T-helper 2 cell treated with Interferon-gamma antibody and Interleukin-4, amounts not matched to agents 5 μg/mL and 100 μg/mL, for 36 hours (primary cell): ENCODE data around the gene SCD.
"Not testable (repeated sequence)": the region's sequence is repeated elsewhere in the genome, so short reads cannot be mapped to it uniquely, and the experiment has no call there.

ENCODE experiments used
- DNase-seq: peaks from one replicate; pipeline ENCODE4 v3.0.0; 2021; ENCODE audit warnings: low spot score
- H3K27ac Mint-ChIP-seq: one replicate; pipeline ENCODE4 v1.8.0; 2021; ENCODE audit warnings: mild to moderate bottlenecking, mixed read lengths
- H3K27me3 Mint-ChIP-seq: one replicate; pipeline ENCODE4 v1.8.0; 2021; ENCODE audit warnings: low read depth, mixed read lengths
- H3K36me3 Mint-ChIP-seq: one replicate; pipeline ENCODE4 v1.8.0; 2021; ENCODE audit warnings: low read depth, mixed read lengths
- H3K4me1 Mint-ChIP-seq: one replicate; pipeline ENCODE4 v1.8.0; 2021; ENCODE audit warnings: low read depth, mixed read lengths
- H3K4me3 Mint-ChIP-seq: one replicate; pipeline ENCODE4 v1.8.0; 2022; ENCODE audit warnings: mild to moderate bottlenecking, moderate library complexity, mixed read lengths
- H3K9me3 Mint-ChIP-seq: one replicate; pipeline ENCODE4 v1.8.0; 2021; ENCODE audit warnings: mixed read lengths

SCD gene

GRCh38 chr10:100346765-100347567 is at the start of gene SCD:
Gene SCD, plus strand, starts transcription at chr10:100347233. Its CDS starts 272 bp downstream, at chr10:100347505.
- H3K9me3 Mint-ChIP-seq, result no peaks in the 10 kb centered on the region
- no peaks in the 10 kb centered on the region for H3K27me3 Mint-ChIP-seq
- H3K4me1 Mint-ChIP-seq, result peaks cover 56% of the 10 kb centered on the region
- peak within 1 kb of the TSS; percentile 94 for H3K4me3 Mint-ChIP-seq
- peak; percentile 92 for DNase-seq
- H3K36me3 Mint-ChIP-seq, result peaks cover 41% of the 10 kb centered on the region
- peak within 1 kb of the TSS; percentile 84 for H3K27ac Mint-ChIP-seq

GRCh38 chr10:100297242-100297641 is 49.8 kb upstream of the SCD start:
- Mint-ChIP-seq H3K4me3 (no peak overlapping the region), H3K27ac (no peak overlapping the region), H3K27me3 (peaks cover 33% of the 10 kb centered on the region), H3K36me3 (no peaks in the 10 kb centered on the region), H3K4me1 (no peaks in the 10 kb centered on the region), H3K9me3 (no peaks in the 10 kb centered on the region)
- DNase-seq, result no peak

GRCh38 chr10:100301123-100301522 is 45.9 kb upstream of the SCD start:
- not testable (repeated sequence) for H3K27ac Mint-ChIP-seq, H3K9me3 Mint-ChIP-seq, DNase-seq, H3K4me1 Mint-ChIP-seq, H3K4me3 Mint-ChIP-seq, H3K36me3 Mint-ChIP-seq
- H3K27me3 Mint-ChIP-seq, result peaks cover 40% of the 10 kb centered on the region

- Mint-ChIP-seq H3K36me3 (no peaks in the 10 kb centered on the region), H3K4me1 (peaks cover 2% of the 10 kb centered on the region), H3K4me3 (no peak overlapping the region), H3K27me3 (peaks cover 52% of the 10 kb centered on the region), H3K9me3 (no peaks in the 10 kb centered on the region), H3K27ac (no peak overlapping the region)
- DNase-seq, result no peak
These were observed 43.2 kb upstream of the SCD start for GRCh38 chr10:100303724-100304319.

- peaks cover 2% of the 10 kb centered on the region for H3K4me1 Mint-ChIP-seq
- no peak for DNase-seq
- H3K9me3 Mint-ChIP-seq, result no peaks in the 10 kb centered on the region
- peaks cover 55% of the 10 kb centered on the region for H3K27me3 Mint-ChIP-seq
- H3K27ac Mint-ChIP-seq, result no peak overlapping the region
- no peaks in the 10 kb centered on the region for H3K36me3 Mint-ChIP-seq
- no peak overlapping the region for H3K4me3 Mint-ChIP-seq
These were observed 42.6 kb upstream of the SCD start for GRCh38 chr10:100304414-100304813.

GRCh38 chr10:100306861-100307260 is 40.2 kb upstream of the SCD start:
- Mint-ChIP-seq H3K27me3 (peaks cover 64% of the 10 kb centered on the region), H3K36me3 (no peaks in the 10 kb centered on the region), H3K4me1 (peaks cover 2% of the 10 kb centered on the region), H3K4me3 (no peak overlapping the region), H3K9me3 (no peaks in the 10 kb centered on the region), H3K27ac (no peak overlapping the region)
- DNase-seq, result no peak

- Mint-ChIP-seq H3K36me3 (no peaks in the 10 kb centered on the region), H3K27me3 (peaks cover 72% of the 10 kb centered on the region), H3K4me3 (no peak overlapping the region), H3K4me1 (peaks cover 2% of the 10 kb centered on the region), H3K27ac (no peak overlapping the region), H3K9me3 (no peaks in the 10 kb centered on the region)
- DNase-seq, result no peak
These were observed 39.3 kb upstream of the SCD start for GRCh38 chr10:100307684-100308083.

GRCh38 chr10:100311298-100311697 is 35.7 kb upstream of the SCD start:
- no peaks in the 10 kb centered on the region for H3K36me3 Mint-ChIP-seq
- no peaks in the 10 kb centered on the region for H3K4me1 Mint-ChIP-seq
- no peak overlapping the region for H3K4me3 Mint-ChIP-seq
- peaks cover 67% of the 10 kb centered on the region for H3K27me3 Mint-ChIP-seq
- no peaks in the 10 kb centered on the region for H3K9me3 Mint-ChIP-seq
- no peak for DNase-seq
- H3K27ac Mint-ChIP-seq, result no peak overlapping the region

GRCh38 chr10:100315615-100316014 is 31.4 kb upstream of the SCD start:
- Mint-ChIP-seq H3K9me3 (no peaks in the 10 kb centered on the region), H3K27me3 (peaks cover 60% of the 10 kb centered on the region), H3K36me3 (no peaks in the 10 kb centered on the region), H3K27ac (no peak overlapping the region), H3K4me1 (no peaks in the 10 kb centered on the region), H3K4me3 (no peak overlapping the region)
- DNase-seq, result no peak

- no peak overlapping the region for H3K4me3 Mint-ChIP-seq
- no peak for DNase-seq
- H3K36me3 Mint-ChIP-seq, result no peaks in the 10 kb centered on the region
- H3K27me3 Mint-ChIP-seq, result peaks cover 47% of the 10 kb centered on the region
- no peak overlapping the region for H3K27ac Mint-ChIP-seq
- H3K9me3 Mint-ChIP-seq, result no peaks in the 10 kb centered on the region
- no peaks in the 10 kb centered on the region for H3K4me1 Mint-ChIP-seq
These were observed 28.8 kb upstream of the SCD start for GRCh38 chr10:100318207-100318606.

- Mint-ChIP-seq H3K27me3 (peaks cover 40% of the 10 kb centered on the region), H3K9me3 (no peaks in the 10 kb centered on the region), H3K27ac (no peak overlapping the region), H3K4me1 (no peaks in the 10 kb centered on the region), H3K36me3 (no peaks in the 10 kb centered on the region), H3K4me3 (no peak overlapping the region)
- DNase-seq, result no peak
These were observed 27.2 kb upstream of the SCD start for GRCh38 chr10:100319707-100320402.

- no peak overlapping the region for H3K27ac Mint-ChIP-seq
- peaks cover 19% of the 10 kb centered on the region for H3K27me3 Mint-ChIP-seq
- H3K36me3 Mint-ChIP-seq, result no peaks in the 10 kb centered on the region
These were observed 21.9 kb upstream of the SCD start for GRCh38 chr10:100325158-100325557.

GRCh38 chr10:100327007-100327717 is 19.9 kb upstream of the SCD start:
- H3K4me1 Mint-ChIP-seq, result peaks cover 21% of the 10 kb centered on the region
- peak overlapping the region; percentile 77 for H3K27ac Mint-ChIP-seq
- H3K4me3 Mint-ChIP-seq, result peak overlapping the region; percentile 32
- DNase-seq, result peak; percentile 52
- H3K27me3 Mint-ChIP-seq, result peaks cover 14% of the 10 kb centered on the region
- H3K36me3 Mint-ChIP-seq, result no peaks in the 10 kb centered on the region
- no peaks in the 10 kb centered on the region for H3K9me3 Mint-ChIP-seq

More at GRCh38 chr10:100325158-100325557, 21.9 kb upstream of the SCD start:
- no peak overlapping the region for H3K4me3 Mint-ChIP-seq
- DNase-seq, result no peak
- H3K9me3 Mint-ChIP-seq, result no peaks in the 10 kb centered on the region
- H3K4me1 Mint-ChIP-seq, result peaks cover 21% of the 10 kb centered on the region

- no peak overlapping the region for H3K4me3 Mint-ChIP-seq
- H3K27ac Mint-ChIP-seq, result no peak overlapping the region
- no peaks in the 10 kb centered on the region for H3K36me3 Mint-ChIP-seq
- H3K4me1 Mint-ChIP-seq, result peaks cover 21% of the 10 kb centered on the region
- DNase-seq, result no peak
- H3K27me3 Mint-ChIP-seq, result peaks cover 16% of the 10 kb centered on the region
- H3K9me3 Mint-ChIP-seq, result no peaks in the 10 kb centered on the region
These were observed 19.4 kb upstream of the SCD start for GRCh38 chr10:100327718-100328009.
